SU-DHL-6 (cell line): ENCODE results near the gene PEX26.

Experiments used
- CTCF ChIP-seq: fragments of 200-600 bp; sonication (generic); IDR thresholded peaks from one replicate; pipeline ENCODE4 v1.5.1; 2017; ENCODE audit warnings: antibody characterized with exemption, mild to moderate bottlenecking, low read length, moderate library complexity; ENCODE audit not compliant: insufficient read depth, poor library complexity, severe bottlenecking
- EZH2phosphoT487 ChIP-seq: fragments of 200-600 bp; sonication (generic), shearing (Covaris generic); conservative IDR thresholded peaks from 2 replicates; pipeline ENCODE4 v1.6.1; 2018; ENCODE audit warnings: mild to moderate bottlenecking, antibody characterized with exemption, low read length, moderate library complexity, mixed read lengths

GRCh38 chr22:18121954-18122554 lies 44.3 kb downstream of the PEX26 start:
- TF ChIP-seq CTCF (no peak), EZH2phosphoT487 (no peak)
